ENCODE measurements around the gene TMEM151B. TPM values are rescaled to one million over a fixed set of nuclear protein-coding genes. Genes with fewer than 3 reads are reported as not detected.

TMEM151B gene
- total and polyA plus RNA-seq, 2 donors (not counting 1 experiment from before 2014, with no cell fraction given): 0.01 to 0.10 TPM

GRCh38 chr6:44271914-44272313 lies 1.7 kb downstream of the TMEM151B start:
- H3K4me3 Mint-ChIP-seq: peak overlapping the region; percentile 81
- Histone ChIP-seq H3K4me3 (ENCODE audit: control extremely low read depth in 1 of 5, extremely low read depth in 1 of 5, insufficient read depth in 1 of 5, low read depth in 2 of 5, low read length in 4 of 5) (no peak overlapping the region), H4K20me1 (ENCODE audit: control insufficient read depth, insufficient read depth, low read length, poor library complexity, severe bottlenecking) (no peaks in the 10 kb centered on the region), H3K9ac (ENCODE audit: low read length) (no peak overlapping the region), H3K4me2 (replicated peaks; ENCODE audit: low read depth, low read length, poor library complexity, severe bottlenecking) (no peak overlapping the region), H3K27ac (ENCODE audit: low read length in 2 of 2) (no peak overlapping the region), H3K36me3 (replicated peaks in 1 of 2; ENCODE audit: control extremely low read depth in 1 of 2, control insufficient read depth in 1 of 2, extremely low read depth in 1 of 2, insufficient read depth in 2 of 2, low read length in 1 of 2) (no peaks in the 10 kb centered on the region), H3K27me3 (replicated peaks in 1 of 4; ENCODE audit: control extremely low read depth in 1 of 4, control insufficient read depth in 3 of 4, insufficient read depth in 4 of 4, low read length in 3 of 4) (peaks cover 0 to 65% (median 35%) of the 10 kb centered on the region in 4 experiments), H2AFZ (ENCODE audit: insufficient read depth, low read depth, low read length, poor library complexity, severe bottlenecking) (no peak overlapping the region), H3K79me2 (ENCODE audit: control insufficient read depth, insufficient read depth, low read length) (no peaks in the 10 kb centered on the region), H3K9me3 (ENCODE audit: control extremely low read depth in 1 of 3, control insufficient read depth in 2 of 3, insufficient read depth in 1 of 3, low read length in 2 of 3) (peaks cover 0 to 7% (median 0%) of the 10 kb centered on the region in 3 donors), H3K4me1 (ENCODE audit: control insufficient read depth in 2 of 2, insufficient read depth in 2 of 2, low read length in 2 of 2) (peaks cover 19 to 23% of the 10 kb centered on the region in 2 donors)
- H3K27me3 Mint-ChIP-seq: peaks cover 44% of the 10 kb centered on the region
- ChIA-PET CTCF (interaction anchor here (0.5 to 1.2 kb wide), 2 partner anchors 17 to 33 kb away, joined by 4 to 5 read pairs; no protein-coding TSS in a partner anchor), POLR2A (no interaction called here)
- no peak for TF ChIP-seq CTCF (IDR thresholded peaks at IDR 0.05)
- no peak for TF ChIP-seq EZH2 (IDR thresholded peaks at IDR 0.05; ENCODE audit: borderline replicate concordance, insufficient read depth, low read depth, low read length, poor library complexity, severe bottlenecking)
- no peaks in the 10 kb centered on the region for H3K9me3 Mint-ChIP-seq (ENCODE audit: insufficient read depth)
- intact Hi-C loops (cut with micrococcal nuclease): no loop called here
- DNase-seq (no peak), ATAC-seq (ENCODE audit: low read depth) (no peak)
- no peak overlapping the region for H3K27ac Mint-ChIP-seq
- WGBS (ENCODE audit: insufficient coverage): 62% methylated on average over 2 of the region's 3 CpGs
- peaks cover 27% of the 10 kb centered on the region for H3K4me1 Mint-ChIP-seq

- no peak overlapping the region for H3K4me3 ChIP-seq (ENCODE audit: control extremely low read depth in 1 of 5, extremely low read depth in 1 of 5, insufficient read depth in 1 of 5, low read depth in 2 of 5, low read length in 4 of 5)
- no peaks in the 10 kb centered on the region for H3K36me3 ChIP-seq (replicated peaks in 1 of 2; ENCODE audit: control extremely low read depth in 1 of 2, control insufficient read depth in 1 of 2, extremely low read depth in 1 of 2, insufficient read depth in 2 of 2, low read length in 1 of 2)
- Mint-ChIP-seq H3K4me1 (peaks cover 24% of the 10 kb centered on the region), H3K27me3 (peaks cover 50% of the 10 kb centered on the region), H3K9me3 (ENCODE audit: insufficient read depth) (no peaks in the 10 kb centered on the region), H3K4me3 (no peak overlapping the region), H3K27ac (no peak overlapping the region)
- TF ChIP-seq CTCF (IDR thresholded peaks at IDR 0.05): no peak
- no peak for TF ChIP-seq EZH2 (IDR thresholded peaks at IDR 0.05; ENCODE audit: borderline replicate concordance, insufficient read depth, low read depth, low read length, poor library complexity, severe bottlenecking)
- no peak overlapping the region for H3K4me2 ChIP-seq (replicated peaks; ENCODE audit: low read depth, low read length, poor library complexity, severe bottlenecking)
- peaks cover 0 to 7% (median 0%) of the 10 kb centered on the region in 3 donors for H3K9me3 ChIP-seq (ENCODE audit: control extremely low read depth in 1 of 3, control insufficient read depth in 2 of 3, insufficient read depth in 1 of 3, low read length in 2 of 3)
- DNase-seq (no peak), ATAC-seq (ENCODE audit: low read depth) (no peak)
- POLR2A ChIA-PET: no interaction called here
- no peak overlapping the region for H3K27ac ChIP-seq (ENCODE audit: low read length in 2 of 2)
- peaks cover 17 to 21% of the 10 kb centered on the region in 2 donors for H3K4me1 ChIP-seq (ENCODE audit: control insufficient read depth in 2 of 2, insufficient read depth in 2 of 2, low read length in 2 of 2)
- CTCF ChIA-PET: interaction anchor here (0.5 to 1.2 kb wide), 2 partner anchors 16 to 32 kb away, joined by 4 to 5 read pairs; no protein-coding TSS in a partner anchor
- no peak overlapping the region for H3K9ac ChIP-seq (ENCODE audit: low read length)
- no peak overlapping the region for H2AFZ ChIP-seq (ENCODE audit: insufficient read depth, low read depth, low read length, poor library complexity, severe bottlenecking)
- no peaks in the 10 kb centered on the region for H3K79me2 ChIP-seq (ENCODE audit: control insufficient read depth, insufficient read depth, low read length)
- intact Hi-C loops (cut with micrococcal nuclease): no loop called here
- WGBS (ENCODE audit: insufficient coverage): 78% methylated on average over 2 of the region's 3 CpGs
- no peaks in the 10 kb centered on the region for H4K20me1 ChIP-seq (ENCODE audit: control insufficient read depth, insufficient read depth, low read length, poor library complexity, severe bottlenecking)
- peaks cover 0 to 71% (median 38%) of the 10 kb centered on the region in 4 experiments for H3K27me3 ChIP-seq (replicated peaks in 1 of 4; ENCODE audit: control extremely low read depth in 1 of 4, control insufficient read depth in 3 of 4, insufficient read depth in 4 of 4, low read length in 3 of 4)
Observed at GRCh38 chr6:44272529-44272928, 2.3 kb downstream of the TMEM151B start.
